GM06990 (cell line): ENCODE measurements around the gene MEFV.

Source experiments
- DNase-seq: peaks from one replicate; pipeline ENCODE4 v3.0.0-alpha.2; 2011; ENCODE audit not compliant: insufficient read length; ENCODE audit errors: extremely low read depth
- H3K27me3 ChIP-seq: replicated peaks from 2 replicates; pipeline ENCODE4 v1.6.0; 2011; ENCODE audit warnings: low read length; ENCODE audit not compliant: control insufficient read depth, insufficient read depth
- H3K36me3 ChIP-seq: 2 replicates; pipeline ENCODE4 v1.5.1; 2011; ENCODE audit warnings: low read length; ENCODE audit not compliant: control insufficient read depth, insufficient read depth
- H3K4me3 ChIP-seq: replicated peaks from 2 replicates; pipeline ENCODE4 v1.5.1; 2011; ENCODE audit warnings: low read depth, mild to moderate bottlenecking, control low read depth, low read length
- CTCF ChIP-seq: IDR thresholded peaks from 2 replicates; pipeline ENCODE4 v1.5.1; 2011; ENCODE audit warnings: low read length, control low read depth, mild to moderate bottlenecking, inconsistent platforms; ENCODE audit not compliant: insufficient read depth, poor library complexity, severe bottlenecking

Gene MEFV

DNA sequence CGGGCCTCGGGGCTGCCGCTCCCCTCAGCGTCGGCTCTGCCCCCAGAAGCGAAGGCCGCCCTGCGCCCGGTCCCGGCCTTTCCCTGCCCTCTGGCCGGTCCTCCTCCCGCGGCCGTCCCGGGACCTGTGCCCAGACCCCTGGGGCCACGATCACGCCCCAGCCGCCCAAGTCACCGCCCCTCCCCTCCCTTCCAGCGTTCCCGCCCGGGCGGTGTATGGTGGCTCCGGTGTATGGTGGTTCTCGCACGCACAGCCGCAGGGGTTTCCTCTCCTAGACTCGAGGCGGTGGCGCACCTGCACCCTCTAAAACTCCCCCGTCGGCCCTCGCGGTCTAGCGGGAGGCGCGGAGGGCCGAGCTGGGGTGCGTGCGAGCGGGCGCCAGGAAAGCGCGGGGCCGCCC lies 38.8 kb upstream of the MEFV start:
- TF ChIP-seq CTCF = no peak
- Histone ChIP-seq H3K36me3 (peaks cover 18% of the 10 kb centered on the region), H3K4me3 (no peak overlapping the region), H3K27me3 (no peaks in the 10 kb centered on the region)
- DNase-seq = no peak

- peaks cover 36% of the 10 kb centered on the region for H3K36me3 ChIP-seq
- H3K4me3 ChIP-seq = no peak overlapping the region
- H3K27me3 ChIP-seq = no peaks in the 10 kb centered on the region
- no peak for TF ChIP-seq CTCF
- no peak for DNase-seq
Observed at GRCh38 chr16:3292604-3293003, 36.2 kb upstream of the MEFV start.

DNA sequence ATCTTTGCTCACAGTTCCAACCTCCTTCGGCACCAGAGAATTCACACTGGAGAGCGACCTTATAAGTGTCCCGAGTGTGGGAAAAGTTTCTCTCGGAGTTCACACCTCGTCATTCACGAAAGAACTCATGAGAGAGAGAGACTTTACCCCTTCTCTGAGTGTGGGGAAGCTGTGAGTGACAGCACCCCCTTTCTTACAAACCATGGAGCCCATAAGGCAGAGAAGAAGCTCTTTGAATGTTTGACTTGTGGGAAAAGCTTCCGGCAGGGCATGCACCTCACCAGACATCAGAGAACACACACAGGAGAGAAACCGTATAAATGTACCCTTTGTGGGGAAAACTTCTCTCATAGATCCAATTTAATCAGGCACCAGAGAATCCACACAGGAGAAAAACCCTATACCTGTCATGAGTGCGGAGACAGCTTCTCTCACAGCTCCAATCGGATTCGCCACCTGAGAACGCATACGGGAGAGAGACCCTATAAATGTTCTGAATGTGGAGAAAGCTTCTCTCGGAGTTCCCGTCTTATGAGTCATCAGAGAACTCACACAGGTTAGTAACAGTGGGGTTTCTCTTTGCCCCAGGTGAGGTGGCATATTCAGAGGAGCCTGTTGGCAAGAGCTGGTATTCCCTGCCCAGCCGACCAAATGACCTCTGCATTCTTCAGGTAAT lies 33.7 kb upstream of the MEFV start:
- H3K36me3 ChIP-seq = peaks cover 48% of the 10 kb centered on the region
- no peak for DNase-seq
- no peak overlapping the region for H3K4me3 ChIP-seq
- TF ChIP-seq CTCF = no peak
- no peaks in the 10 kb centered on the region for H3K27me3 ChIP-seq

DNA sequence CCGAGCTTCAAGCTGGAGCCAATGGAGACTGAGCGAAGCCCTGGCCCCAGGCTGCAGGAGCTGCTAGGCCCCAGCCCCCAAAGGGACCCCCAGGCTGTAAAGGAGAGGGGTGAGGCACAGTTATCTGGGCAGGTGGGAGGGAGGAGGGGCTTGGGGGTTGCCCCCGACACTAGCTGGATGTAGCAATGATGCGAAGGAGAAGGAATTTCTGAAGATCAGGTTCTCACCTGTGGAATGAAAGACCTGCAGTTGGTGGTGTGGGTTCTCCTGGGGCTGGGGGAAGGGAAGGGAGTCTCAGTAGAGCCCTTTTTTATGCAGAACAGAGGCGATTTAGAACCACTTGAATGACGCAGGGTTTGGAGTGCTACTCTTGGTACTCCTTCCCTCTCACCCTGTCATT lies 28.7 kb upstream of the MEFV start:
- Histone ChIP-seq H3K4me3 (peak overlapping the region; percentile 86), H3K36me3 (peaks cover 33% of the 10 kb centered on the region), H3K27me3 (no peaks in the 10 kb centered on the region)
- TF ChIP-seq CTCF = no peak
- no peak for DNase-seq

DNA sequence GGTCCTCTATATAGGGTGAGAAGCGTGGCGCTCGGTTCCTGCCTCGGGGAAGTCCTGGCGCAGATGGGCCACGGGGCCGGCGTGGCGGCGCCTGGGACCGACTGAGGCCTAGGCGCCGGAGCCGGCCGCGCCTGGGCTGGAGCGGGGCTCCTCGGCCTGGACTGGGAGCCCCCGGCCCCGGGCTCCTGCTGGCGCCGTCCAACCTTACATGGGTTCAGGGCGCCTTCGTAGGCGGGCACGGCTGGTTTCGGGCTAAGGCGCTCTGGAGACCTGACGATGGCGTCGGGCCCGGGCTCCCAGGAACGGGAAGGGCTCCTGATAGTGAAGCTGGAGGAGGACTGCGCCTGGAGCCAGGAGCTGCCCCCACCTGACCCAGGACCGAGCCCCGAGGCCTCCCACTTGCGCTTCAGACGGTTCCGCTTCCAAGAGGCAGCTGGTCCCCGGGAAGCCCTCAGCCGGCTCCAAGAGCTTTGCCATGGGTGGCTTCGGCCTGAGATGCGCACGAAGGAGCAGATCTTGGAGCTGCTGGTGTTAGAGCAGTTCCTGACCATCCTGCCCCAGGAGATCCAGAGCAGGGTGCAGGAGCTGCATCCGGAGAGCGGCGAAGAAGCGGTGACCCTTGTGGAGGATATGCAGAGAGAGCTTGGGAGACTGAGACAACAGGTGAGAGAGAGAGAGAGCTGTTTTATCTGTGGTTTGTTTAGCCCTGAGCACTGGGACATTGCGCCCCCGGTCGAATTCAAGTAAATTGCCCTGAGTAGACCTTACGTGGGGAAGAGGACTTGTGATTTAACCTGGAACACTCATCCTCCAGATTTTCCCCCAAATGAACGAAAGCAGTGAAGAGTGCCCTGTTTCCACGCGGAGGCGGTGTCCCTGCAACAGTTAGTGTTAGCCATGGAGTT lies 27.4 kb upstream of the MEFV start:
- peaks cover 20% of the 10 kb centered on the region for H3K36me3 ChIP-seq
- no peak for TF ChIP-seq CTCF
- peak; percentile 43 for DNase-seq
- H3K27me3 ChIP-seq = no peaks in the 10 kb centered on the region
- peak overlapping the region; percentile 86 for H3K4me3 ChIP-seq
